ENCODE data around the gene SYT8.

- TF ChIP-seq EZH2 (IDR thresholded peaks at IDR 0.05) (no peak), REST (IDR thresholded peaks at IDR 0.05; ENCODE audit: low read depth) (no peak)
These were observed 12.4 kb downstream of the SYT8 start for GRCh38 chr11:1847006-1847735.
